K562 (cell line): ENCODE results near the gene NR3C1. TPM values are rescaled to one million over a fixed set of nuclear protein-coding genes. Genes with fewer than 3 reads are reported as not detected.

ENCODE experiments used
- BRF2 ChIP-seq: IDR thresholded peaks from 3 replicates; pipeline ENCODE4 v1.6.1; 2011; ENCODE audit warnings: borderline replicate concordance, mild to moderate bottlenecking; ENCODE audit not compliant: insufficient read length, insufficient read depth
- GTF2B ChIP-seq: IDR thresholded peaks from 2 replicates; pipeline ENCODE4 v1.6.1; 2011; ENCODE audit not compliant: insufficient read length; ENCODE audit errors: extremely low read depth
- HINFP ChIP-seq: fragments of 450-650 bp; conservative IDR thresholded peaks from 2 replicates; pipeline ENCODE4 v1.6.1; 2016; ENCODE audit warnings: missing genetic modification characterization, low read depth, mild to moderate bottlenecking, control low read depth, missing compliant biosample characterization
- LARP7 ChIP-seq: fragments of 450-650 bp; IDR thresholded peaks from 2 replicates; pipeline ENCODE4 v1.6.1; 2016
- NFXL1 ChIP-seq: fragments of 450-650 bp; formaldehyde crosslinking; IDR thresholded peaks from 2 replicates; pipeline ENCODE4 v1.4.0; 2021; ENCODE audit warnings: mild to moderate bottlenecking
- NFYB ChIP-seq: IDR thresholded peaks from 2 replicates; pipeline ENCODE4 v1.6.1; 2011; ENCODE audit warnings: mild to moderate bottlenecking, moderate library complexity; ENCODE audit not compliant: insufficient read length; ENCODE audit errors: extremely low read depth
- SIX5 ChIP-seq, 2 experiments: IDR thresholded peaks; 2 replicates each; pipeline ENCODE4 v1.6.1; 2011; ENCODE audit warnings: low read length in 2 of 2, borderline replicate concordance in 1 of 2, low read depth in 1 of 2, mild to moderate bottlenecking in 1 of 2, moderate library complexity in 1 of 2; ENCODE audit not compliant: insufficient read depth in 1 of 2
- polyA plus RNA-seq, 8 experiments: library from polyadenylated mRNA; depleted of rRNA in 4 of 8; stranded (reverse) in 5 of 8; unstranded in 3 of 8; fragments of >200 nt; fragmentation: Nextera tagmentation in 2 of 8; fragmentation: Illumina TruSeq in 1 of 8; extraction: Ambion mirVana in 2 of 8; extraction: Trizol in 1 of 8; gene quantifications; 2 replicates each; pipeline versions ENCODE4 v1.2.1 to v1.2.3, GENCODE V29; 2011 to 2014; ENCODE audit warnings: inconsistent platforms in 1 of 8, missing spikeins in 1 of 8
- total RNA-seq, 7 experiments: library from RNA; depleted of rRNA in 6 of 7; stranded (reverse); fragments of >200 nt in 6 of 7; fragmentation: Illumina TruSeq in 2 of 7; extraction: Trizol in 2 of 7; gene quantifications; 2 replicates each; pipeline versions ENCODE4 v1.2.1 to v1.2.3, GENCODE V29; 2011 to 2021; ENCODE audit warnings: low replicate concordance in 1 of 7
- TF ChIP-seq, protein P1 (sequence below): fragments of 450-650 bp; formaldehyde crosslinking; IDR thresholded peaks from 2 replicates; pipeline ENCODE4 v1.4.0; 2022; ENCODE audit warnings: missing genetic modification characterization
- TF ChIP-seq, protein P2 (sequence below): sonication (generic); formaldehyde crosslinking; IDR thresholded peaks from 2 replicates; pipeline ENCODE4 v1.8.1; 2022; ENCODE audit warnings: missing genetic modification reagents

Gene NR3C1
- total and polyA plus RNA-seq, 9 of the 15 experiments (the other 6 are each of a cell fraction or from before 2014, with no cell fraction given): 8.2 to 36.0 (median 15.0) TPM

DNA sequence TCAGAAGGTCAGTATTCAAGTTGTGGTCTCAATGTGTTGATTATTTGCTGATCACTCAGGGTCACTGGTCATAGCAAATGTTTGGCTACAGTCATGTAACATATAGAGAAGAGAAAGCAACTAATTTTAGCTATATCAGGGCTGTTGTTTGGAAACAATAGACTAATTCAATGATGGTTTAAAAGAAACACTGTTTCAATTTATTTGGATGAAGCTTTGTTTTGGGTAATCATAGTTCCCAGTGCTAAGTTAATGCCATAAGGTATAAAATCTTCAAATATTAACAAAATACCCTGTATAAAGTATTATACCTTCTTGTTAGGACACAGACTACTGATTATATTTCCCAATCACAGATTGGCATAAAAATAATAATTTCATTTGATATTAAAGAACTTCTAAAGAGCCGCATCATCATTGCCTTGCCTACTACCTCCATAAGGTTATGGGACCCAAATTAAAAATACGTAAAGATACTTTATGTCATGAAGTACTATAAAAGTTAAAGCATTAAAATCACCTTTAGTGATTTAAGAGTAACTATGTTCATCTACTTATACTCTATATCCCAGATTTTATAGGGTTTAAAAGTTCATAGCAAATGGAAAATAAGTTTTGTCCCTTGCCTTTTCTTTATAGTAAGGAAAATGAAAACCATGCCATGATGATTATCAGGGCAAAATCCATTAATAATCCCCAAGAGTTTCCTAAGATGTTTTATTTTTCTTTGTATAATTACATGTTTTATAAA, 6.0 kb downstream of the NR3C1 start (continued):
- TF ChIP-seq GTF2B (no peak), SIX5 (IDR thresholded peaks at IDR 0.05; ENCODE audit: borderline replicate concordance in 1 of 2, insufficient read depth in 1 of 2, low read depth in 1 of 2, low read length in 2 of 2) (no peak), BRF2 (no peak), NFYB (no peak), LARP7 (no peak), HINFP (no peak), NFXL1 (CRISPR knock-in tag) (no peak)
- TF ChIP-seq, protein P1, sequence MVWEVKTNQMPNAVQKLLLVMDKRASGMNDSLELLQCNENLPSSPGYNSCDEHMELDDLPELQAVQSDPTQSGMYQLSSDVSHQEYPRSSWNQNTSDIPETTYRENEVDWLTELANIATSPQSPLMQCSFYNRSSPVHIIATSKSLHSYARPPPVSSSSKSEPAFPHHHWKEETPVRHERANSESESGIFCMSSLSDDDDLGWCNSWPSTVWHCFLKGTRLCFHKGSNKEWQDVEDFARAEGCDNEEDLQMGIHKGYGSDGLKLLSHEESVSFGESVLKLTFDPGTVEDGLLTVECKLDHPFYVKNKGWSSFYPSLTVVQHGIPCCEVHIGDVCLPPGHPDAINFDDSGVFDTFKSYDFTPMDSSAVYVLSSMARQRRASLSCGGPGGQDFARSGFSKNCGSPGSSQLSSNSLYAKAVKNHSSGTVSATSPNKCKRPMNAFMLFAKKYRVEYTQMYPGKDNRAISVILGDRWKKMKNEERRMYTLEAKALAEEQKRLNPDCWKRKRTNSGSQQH: no peak
- TF ChIP-seq, protein P2, sequence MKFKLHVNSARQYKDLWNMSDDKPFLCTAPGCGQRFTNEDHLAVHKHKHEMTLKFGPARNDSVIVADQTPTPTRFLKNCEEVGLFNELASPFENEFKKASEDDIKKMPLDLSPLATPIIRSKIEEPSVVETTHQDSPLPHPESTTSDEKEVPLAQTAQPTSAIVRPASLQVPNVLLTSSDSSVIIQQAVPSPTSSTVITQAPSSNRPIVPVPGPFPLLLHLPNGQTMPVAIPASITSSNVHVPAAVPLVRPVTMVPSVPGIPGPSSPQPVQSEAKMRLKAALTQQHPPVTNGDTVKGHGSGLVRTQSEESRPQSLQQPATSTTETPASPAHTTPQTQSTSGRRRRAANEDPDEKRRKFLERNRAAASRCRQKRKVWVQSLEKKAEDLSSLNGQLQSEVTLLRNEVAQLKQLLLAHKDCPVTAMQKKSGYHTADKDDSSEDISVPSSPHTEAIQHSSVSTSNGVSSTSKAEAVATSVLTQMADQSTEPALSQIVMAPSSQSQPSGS: no peak
- TF ChIP-seq, all 486 proteins: peak for 0
